ENCODE data around the gene RPP30.
"Not testable (repeated sequence)": the region's sequence is repeated elsewhere in the genome, so short reads cannot be mapped to it uniquely, and the experiment has no call there.

RPP30 gene

GRCh38 chr10:90888387-90888786, 16.6 kb downstream of the RPP30 start:
- Histone ChIP-seq H3K4me2 (ENCODE audit: low read length) (no peak overlapping the region), H2AFZ (ENCODE audit: low read depth, low read length) (no peak overlapping the region), H3K27ac (ENCODE audit: low read length) (no peak overlapping the region), H3K9ac (ENCODE audit: low read length) (no peak overlapping the region), H3K4me3 (ENCODE audit: low read length) (no peak overlapping the region), H4K20me1 (ENCODE audit: insufficient read depth, low read length) (no peaks in the 10 kb centered on the region), H3K27me3 (ENCODE audit: low read depth, low read length) (no peaks in the 10 kb centered on the region), H3K4me1 (ENCODE audit: low read length) (no peaks in the 10 kb centered on the region), H3K36me3 (replicated peaks; ENCODE audit: low read depth, low read length) (peaks cover 43% of the 10 kb centered on the region), H3K9me3 (ENCODE audit: insufficient read depth, low read length) (no peaks in the 10 kb centered on the region), H3K79me2 (ENCODE audit: low read length) (no peaks in the 10 kb centered on the region)
- no peak for TF ChIP-seq CTCF (IDR thresholded peaks at IDR 0.05; ENCODE audit: low read depth, low read length)
- TF ChIP-seq EZH2phosphoT487 (IDR thresholded peaks at IDR 0.05; ENCODE audit: low read depth), result no peak

- Histone ChIP-seq H3K9me3 (ENCODE audit: insufficient read depth, low read length) (no peaks in the 10 kb centered on the region), H3K36me3 (replicated peaks; ENCODE audit: low read depth, low read length) (peaks cover 46% of the 10 kb centered on the region), H3K4me3 (ENCODE audit: low read length) (no peak overlapping the region), H3K4me1 (ENCODE audit: low read length) (no peaks in the 10 kb centered on the region), H3K79me2 (ENCODE audit: low read length) (no peaks in the 10 kb centered on the region), H4K20me1 (ENCODE audit: insufficient read depth, low read length) (no peaks in the 10 kb centered on the region), H3K9ac (ENCODE audit: low read length) (no peak overlapping the region), H3K4me2 (ENCODE audit: low read length) (no peak overlapping the region), H2AFZ (ENCODE audit: low read depth, low read length) (no peak overlapping the region), H3K27ac (ENCODE audit: low read length) (no peak overlapping the region), H3K27me3 (ENCODE audit: low read depth, low read length) (no peaks in the 10 kb centered on the region)
- no peak for TF ChIP-seq CTCF (IDR thresholded peaks at IDR 0.05; ENCODE audit: low read depth, low read length)
- no peak for TF ChIP-seq EZH2phosphoT487 (IDR thresholded peaks at IDR 0.05; ENCODE audit: low read depth)
These were observed 17.9 kb downstream of the RPP30 start for GRCh38 chr10:90889636-90890035.

- Histone ChIP-seq H3K9me3 (ENCODE audit: insufficient read depth, low read length) (no peaks in the 10 kb centered on the region), H3K9ac (ENCODE audit: low read length) (no peak overlapping the region), H3K36me3 (replicated peaks; ENCODE audit: low read depth, low read length) (peaks cover 43% of the 10 kb centered on the region), H4K20me1 (ENCODE audit: insufficient read depth, low read length) (no peaks in the 10 kb centered on the region), H3K27me3 (ENCODE audit: low read depth, low read length) (no peaks in the 10 kb centered on the region), H3K4me1 (ENCODE audit: low read length) (no peaks in the 10 kb centered on the region), H3K4me3 (ENCODE audit: low read length) (no peak overlapping the region), H2AFZ (ENCODE audit: low read depth, low read length) (no peak overlapping the region), H3K79me2 (ENCODE audit: low read length) (no peaks in the 10 kb centered on the region), H3K4me2 (ENCODE audit: low read length) (no peak overlapping the region), H3K27ac (ENCODE audit: low read length) (no peak overlapping the region)
- TF ChIP-seq EZH2phosphoT487 (IDR thresholded peaks at IDR 0.05; ENCODE audit: low read depth) (no peak), CTCF (IDR thresholded peaks at IDR 0.05; ENCODE audit: low read depth, low read length) (no peak)
These were observed 18.6 kb downstream of the RPP30 start for GRCh38 chr10:90890347-90890746.

- Histone ChIP-seq H3K4me1 (ENCODE audit: low read length) (no peaks in the 10 kb centered on the region), H3K9me3 (ENCODE audit: insufficient read depth, low read length) (no peaks in the 10 kb centered on the region), H3K79me2 (ENCODE audit: low read length) (no peaks in the 10 kb centered on the region), H3K9ac (ENCODE audit: low read length) (no peak overlapping the region), H3K36me3 (replicated peaks; ENCODE audit: low read depth, low read length) (peaks cover 38% of the 10 kb centered on the region), H3K4me2 (ENCODE audit: low read length) (no peak overlapping the region), H3K4me3 (ENCODE audit: low read length) (no peak overlapping the region), H3K27me3 (ENCODE audit: low read depth, low read length) (no peaks in the 10 kb centered on the region), H3K27ac (ENCODE audit: low read length) (no peak overlapping the region), H2AFZ (ENCODE audit: low read depth, low read length) (no peak overlapping the region), H4K20me1 (ENCODE audit: insufficient read depth, low read length) (no peaks in the 10 kb centered on the region)
- TF ChIP-seq CTCF (IDR thresholded peaks at IDR 0.05; ENCODE audit: low read depth, low read length), result no peak
- no peak for TF ChIP-seq EZH2phosphoT487 (IDR thresholded peaks at IDR 0.05; ENCODE audit: low read depth)
These were observed 21.4 kb downstream of the RPP30 start for GRCh38 chr10:90893190-90893589.

- not testable (repeated sequence) for H3K27me3 ChIP-seq (ENCODE audit: low read depth, low read length); H2AFZ ChIP-seq (ENCODE audit: low read depth, low read length); H3K79me2 ChIP-seq (ENCODE audit: low read length); H4K20me1 ChIP-seq (ENCODE audit: insufficient read depth, low read length); H3K4me1 ChIP-seq (ENCODE audit: low read length); H3K27ac ChIP-seq (ENCODE audit: low read length); H3K9me3 ChIP-seq (ENCODE audit: insufficient read depth, low read length); H3K4me3 ChIP-seq (ENCODE audit: low read length); H3K9ac ChIP-seq (ENCODE audit: low read length); H3K4me2 ChIP-seq (ENCODE audit: low read length)
- peaks cover 22% of the 10 kb centered on the region for H3K36me3 ChIP-seq (replicated peaks; ENCODE audit: low read depth, low read length)
These were observed 25.1 kb downstream of the RPP30 start for GRCh38 chr10:90896916-90897315.
